ENCODE measurements around the gene UBR3.
"Not testable (repeated sequence)": the region's sequence is repeated elsewhere in the genome, so short reads cannot be mapped to it uniquely, and the experiment has no call there.

Gene UBR3

DNA sequence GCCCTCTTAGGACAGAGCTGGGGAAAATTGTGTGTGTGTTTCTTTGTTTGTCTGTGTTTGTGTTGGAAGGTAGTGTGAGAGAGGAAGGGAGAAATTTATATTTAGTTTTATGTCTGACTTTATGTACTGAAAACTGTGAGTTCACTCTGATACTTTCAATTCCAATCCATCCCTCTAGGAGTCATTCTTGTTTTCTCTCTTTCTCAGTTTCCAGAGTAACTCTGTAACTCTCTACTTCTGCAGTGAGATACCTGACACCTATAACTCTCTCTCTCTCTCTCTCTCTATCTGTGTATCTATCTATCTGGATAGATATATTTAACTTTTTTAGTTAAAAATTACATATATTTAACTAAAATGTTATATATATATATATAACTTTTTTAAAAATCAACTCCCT lies 128.7 kb downstream of the UBR3 start:
- DNase-seq (ENCODE audit: low spot score): no peak

GRCh38 chr2:169957219-169957618 lies 130.0 kb downstream of the UBR3 start:
- not testable (repeated sequence) for DNase-seq (ENCODE audit: low spot score)

DNA sequence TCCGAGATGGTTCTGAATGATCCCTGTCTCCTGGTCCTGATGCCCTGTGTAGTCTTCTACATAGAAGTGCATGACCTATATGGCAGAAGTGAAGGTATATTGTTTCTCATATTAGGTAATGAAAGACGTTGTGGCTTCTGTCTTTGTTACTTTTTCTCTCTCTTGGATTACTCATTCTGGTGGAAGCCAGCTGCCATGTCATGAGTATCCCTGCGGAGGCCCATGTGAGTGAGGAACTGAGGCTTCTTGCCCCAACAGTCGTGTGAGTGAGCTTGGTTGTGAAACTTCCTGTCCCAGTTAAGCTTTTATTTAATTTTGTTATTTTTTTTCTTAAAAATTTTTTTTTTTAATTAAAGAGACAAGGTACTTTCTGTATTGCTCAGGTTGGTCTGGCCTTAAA lies 134.7 kb downstream of the UBR3 start:
- DNase-seq (ENCODE audit: low spot score): no peak

GRCh38 chr2:169963786-169964185 lies 136.5 kb downstream of the UBR3 start:
- no peak for DNase-seq (ENCODE audit: low spot score)

- DNase-seq (ENCODE audit: low spot score): no peak
Observed at GRCh38 chr2:169964740-169965139, 137.5 kb downstream of the UBR3 start.

GRCh38 chr2:169965495-169965894 lies 138.2 kb downstream of the UBR3 start:
- no peak for DNase-seq (ENCODE audit: low spot score)

- DNase-seq (ENCODE audit: low spot score): no peak
Observed at GRCh38 chr2:169966454-169966853, 139.2 kb downstream of the UBR3 start.

- DNase-seq (ENCODE audit: low spot score): no peak
Observed at GRCh38 chr2:169968743-169969142, 141.5 kb downstream of the UBR3 start.

DNA sequence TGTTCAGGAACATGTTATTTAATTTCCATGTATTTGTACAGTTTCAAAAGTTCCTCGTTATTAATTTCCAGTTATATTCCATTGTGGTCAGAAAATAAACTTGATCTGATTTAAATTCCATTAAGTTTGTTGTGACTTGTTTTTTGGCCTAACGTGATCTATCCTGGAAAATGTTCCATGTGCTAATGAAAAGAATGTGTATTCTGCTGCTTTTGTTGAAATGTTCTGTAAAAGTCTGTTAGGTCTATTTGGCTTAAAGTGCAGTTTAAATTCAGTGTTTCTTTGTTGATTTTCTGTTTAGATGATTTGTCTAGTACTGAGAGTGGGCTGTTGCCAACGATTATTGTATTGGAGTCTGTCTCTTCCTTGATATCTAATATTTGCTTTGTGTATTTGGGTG lies 148.0 kb downstream of the UBR3 start:
- DNase-seq (ENCODE audit: low spot score): no peak

DNA sequence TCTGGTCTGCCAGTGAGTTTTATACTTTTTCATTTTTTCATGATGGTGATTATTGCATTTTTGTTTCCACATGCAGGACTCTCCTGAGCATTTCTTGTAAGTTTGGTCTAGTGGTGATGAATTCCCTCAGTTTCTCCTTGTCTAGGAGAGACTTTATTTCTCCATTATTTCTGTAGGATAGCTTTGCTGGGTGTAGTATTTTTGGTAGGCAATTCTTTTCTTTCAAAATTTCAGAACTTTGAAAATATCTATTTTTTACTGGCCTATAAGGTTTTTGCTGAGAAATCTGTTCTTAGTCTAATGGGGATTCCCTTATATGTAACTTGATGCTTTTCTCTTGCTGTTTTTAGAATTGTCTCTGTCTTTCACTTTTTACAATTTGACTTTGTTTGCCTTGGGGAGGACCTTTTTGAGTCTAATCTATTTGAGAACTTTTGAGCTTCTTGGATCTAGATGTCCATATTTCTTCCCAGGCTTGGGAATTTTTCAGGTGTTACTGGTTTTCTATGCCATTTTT lies 149.1 kb downstream of the UBR3 start:
- DNase-seq (ENCODE audit: low spot score): no peak

- no peak for DNase-seq (ENCODE audit: low spot score)
Observed at GRCh38 chr2:169977530-169977929, 150.3 kb downstream of the UBR3 start.

DNA sequence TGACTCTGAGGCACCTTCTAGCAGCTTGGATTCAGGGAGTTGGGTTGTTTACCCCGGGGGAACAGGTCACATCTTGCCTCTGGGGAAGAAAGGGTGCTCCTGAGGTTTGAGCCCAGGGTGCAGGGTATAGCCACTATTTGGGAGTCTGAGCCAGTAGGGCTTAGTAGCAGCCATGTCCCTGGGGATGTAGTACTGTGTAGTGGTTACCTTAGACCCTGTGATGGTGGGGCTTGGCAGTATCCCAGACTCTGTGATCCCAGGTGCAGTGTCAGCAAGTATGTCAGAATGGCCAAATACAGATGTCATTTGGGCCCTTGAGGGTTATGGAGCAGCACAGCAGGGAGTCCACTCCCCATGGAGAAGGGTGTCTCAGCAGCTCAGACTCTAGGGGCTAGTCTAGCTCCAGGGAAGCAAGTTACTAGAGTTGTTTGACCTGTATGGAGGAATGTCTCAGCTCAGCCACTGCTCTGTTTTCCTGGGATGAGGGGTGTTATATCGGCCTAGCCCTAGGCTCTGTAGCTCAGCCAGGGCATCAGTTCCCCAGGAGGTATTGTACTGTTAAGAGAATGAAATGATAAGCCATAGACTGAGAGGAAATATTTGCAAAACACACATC lies 151.3 kb downstream of the UBR3 start:
- DNase-seq (ENCODE audit: low spot score): no peak

DNA sequence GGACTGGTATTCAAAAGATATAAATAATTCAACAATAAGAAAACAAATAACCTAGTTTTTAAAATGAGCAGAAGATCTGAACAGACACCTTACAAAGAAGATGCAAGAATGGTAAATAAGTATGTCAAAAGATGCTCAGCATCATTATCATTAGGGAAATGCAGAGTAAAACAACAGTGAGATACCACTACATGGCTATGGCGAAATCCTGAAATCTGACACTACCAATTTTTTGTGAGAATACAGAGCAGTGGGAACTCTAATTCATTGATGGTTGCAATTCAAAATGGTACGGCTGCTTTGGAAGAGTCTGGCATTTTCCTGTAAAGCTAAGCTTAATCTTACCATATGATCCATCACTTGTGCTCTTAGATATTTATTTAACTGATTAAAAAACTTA lies 151.8 kb downstream of the UBR3 start:
- DNase-seq (ENCODE audit: low spot score): no peak

DNA sequence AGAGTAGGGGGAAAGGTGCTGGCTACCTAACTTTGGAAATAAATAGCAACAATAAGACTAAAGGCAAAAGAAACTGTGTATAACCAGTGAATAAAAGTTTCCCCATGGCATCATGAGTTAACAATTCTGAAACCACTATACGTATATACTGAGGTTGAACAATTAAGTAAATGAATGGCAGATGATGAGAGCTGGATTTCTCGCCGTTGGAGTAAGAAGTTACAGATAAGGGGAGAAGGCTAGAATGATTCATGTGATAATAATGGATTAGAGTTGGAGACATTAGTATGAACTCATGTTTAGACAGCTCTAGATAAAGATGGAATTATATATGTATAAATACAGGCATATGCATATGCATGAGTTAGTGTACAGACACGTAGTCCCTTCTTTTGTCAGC lies 152.7 kb downstream of the UBR3 start:
- no peak for DNase-seq (ENCODE audit: low spot score)

GRCh38 chr2:169980643-169981042 lies 153.4 kb downstream of the UBR3 start:
- DNase-seq (ENCODE audit: low spot score): no peak

DNA sequence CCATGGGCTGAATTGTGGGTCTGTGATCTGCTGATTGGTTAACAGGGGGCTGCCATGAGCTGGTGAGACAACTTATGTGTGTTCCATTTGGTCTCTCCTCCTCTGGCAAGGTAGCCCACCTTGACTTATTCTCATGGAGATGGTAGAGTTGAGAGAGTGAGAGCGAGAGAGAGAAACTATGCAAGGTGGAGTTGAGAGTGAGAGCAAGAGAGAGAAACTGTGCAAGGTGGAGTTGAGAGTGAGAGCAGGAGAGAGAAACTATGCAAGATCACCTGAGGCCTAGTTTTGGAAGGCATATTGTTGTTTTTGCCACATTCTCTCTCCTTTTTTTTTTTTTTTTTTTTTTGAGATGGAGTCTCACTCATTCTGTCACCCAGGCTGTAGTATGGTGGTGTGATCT lies 155.7 kb downstream of the UBR3 start:
- no peak for DNase-seq (ENCODE audit: low spot score)

DNA sequence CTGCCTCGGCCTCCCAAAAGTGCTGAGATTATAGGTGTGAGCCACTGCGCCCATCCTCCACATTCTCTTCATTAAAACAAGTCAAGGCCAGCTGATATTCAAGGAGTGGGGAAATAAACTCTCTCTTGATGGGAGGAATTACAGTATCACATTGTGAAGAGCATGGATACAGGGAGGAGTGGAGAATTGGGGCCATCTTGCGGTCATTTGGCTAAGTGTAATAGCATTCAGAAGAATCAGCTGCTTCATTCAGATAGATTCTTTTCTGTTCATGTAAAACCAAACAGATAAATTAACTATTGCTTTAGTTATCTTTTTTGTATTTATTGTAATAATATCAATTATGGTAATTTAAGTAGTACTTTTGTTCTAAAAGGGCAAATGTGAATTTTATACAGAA lies 156.3 kb downstream of the UBR3 start:
- DNase-seq (ENCODE audit: low spot score): no peak

- no peak for DNase-seq (ENCODE audit: low spot score)
Observed at GRCh38 chr2:169984145-169984544, 156.9 kb downstream of the UBR3 start.

GRCh38 chr2:169994752-169995151 lies 167.5 kb downstream of the UBR3 start:
- DNase-seq (ENCODE audit: low spot score): no peak

- no peak for DNase-seq (ENCODE audit: low spot score)
Observed at GRCh38 chr2:169997140-169997887, 170.1 kb downstream of the UBR3 start.

GRCh38 chr2:169999054-169999453 lies 171.8 kb downstream of the UBR3 start:
- no peak for DNase-seq (ENCODE audit: low spot score)

DNA sequence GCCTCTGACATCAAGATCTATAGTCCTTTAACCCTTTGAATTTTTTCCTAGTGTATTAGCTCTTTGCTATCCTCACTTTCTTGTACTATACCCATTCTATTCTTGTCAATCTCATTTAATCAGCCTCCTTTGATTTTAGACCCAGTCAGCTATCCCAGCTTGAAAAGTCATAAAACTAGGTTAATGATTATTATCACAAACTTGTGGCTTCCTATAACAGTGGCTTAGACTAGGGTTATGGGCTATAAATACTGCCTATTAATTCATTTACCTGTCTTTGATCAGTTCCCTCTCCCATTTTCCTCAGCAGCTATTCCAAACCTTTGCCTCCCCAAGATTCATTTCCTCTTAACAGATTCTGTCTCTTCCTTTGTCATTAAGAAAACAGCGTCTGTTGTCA lies 174.8 kb downstream of the UBR3 start:
- no peak for DNase-seq (ENCODE audit: low spot score)

- DNase-seq (ENCODE audit: low spot score): no peak
Observed at GRCh38 chr2:170005702-170006101, 178.4 kb downstream of the UBR3 start.
